HFFc6 (cell line): Measurements from ENCODE around the gene CBX8. TPM values are rescaled to one million over a fixed set of nuclear protein-coding genes. Genes with fewer than 3 reads are reported as not detected.

Source experiments
- DNase-seq: peaks from one replicate; pipeline ENCODE4 v3.0.0-alpha.2; 2018
- H3K27ac Mint-ChIP-seq: 2 replicates; pipeline ENCODE4 v1.8.0; 2020; ENCODE audit warnings: mild to moderate bottlenecking, mixed read lengths
- H3K27me3 Mint-ChIP-seq: 2 replicates; pipeline ENCODE4 v1.8.0; 2021; ENCODE audit warnings: mild to moderate bottlenecking, moderate library complexity, mixed read lengths; ENCODE audit not compliant: insufficient read depth
- H3K36me3 Mint-ChIP-seq: 2 replicates; pipeline ENCODE4 v1.8.0; 2021; ENCODE audit warnings: low read depth, mixed read lengths
- H3K4me1 Mint-ChIP-seq: 2 replicates; pipeline ENCODE4 v1.8.0; 2020; ENCODE audit warnings: low read depth, mixed read lengths
- H3K4me3 Mint-ChIP-seq: 2 replicates; pipeline ENCODE4 v1.8.0; 2020; ENCODE audit warnings: mild to moderate bottlenecking, moderate library complexity, mixed read lengths
- H3K9me3 Mint-ChIP-seq: 2 replicates; pipeline ENCODE4 v1.8.0; 2020; ENCODE audit warnings: mild to moderate bottlenecking, mixed read lengths
- CTCF ChIP-seq: fragments of 200-600 bp; sonication (generic); IDR thresholded peaks from 2 replicates; pipeline ENCODE4 v1.5.0; 2021; ENCODE audit warnings: antibody characterized with exemption, mild to moderate bottlenecking
- total RNA-seq, 6 experiments: library from RNA; stranded (reverse); fragmentation: NEBNext Ultra II Directional; extraction: Animal tissue kit (Norgen Biotek cat#: 25700); gene quantifications; 2 replicates in 1 of 6; 3 replicates in 5 of 6; pipeline ENCODE4 v1.2.3, GENCODE V29; 2021

Gene CBX8
- total RNA-seq, 6 experiments from 2014 or later: 6.0 to 10.6 (median 8.1) TPM

- Mint-ChIP-seq H3K4me1 (peaks cover 21% of the 10 kb centered on the region), H3K4me3 (peak overlapping the region; percentile 83; the same call in 1 of the 2 replicates), H3K36me3 (no peaks in the 10 kb centered on the region), H3K9me3 (no peaks in the 10 kb centered on the region), H3K27ac (no peak overlapping the region), H3K27me3 (peaks cover 20% of the 10 kb centered on the region)
- TF ChIP-seq CTCF: no peak
- no peak for DNase-seq
Measured at GRCh38 chr17:79791735-79792161, 5.1 kb downstream of the CBX8 start.

- TF ChIP-seq CTCF: no peak
- no peaks in the 10 kb centered on the region for H3K9me3 Mint-ChIP-seq
- peaks cover 20% of the 10 kb centered on the region for H3K27me3 Mint-ChIP-seq
- no peak overlapping the region for H3K4me3 Mint-ChIP-seq
- DNase-seq: no peak
- H3K36me3 Mint-ChIP-seq: no peaks in the 10 kb centered on the region
- H3K27ac Mint-ChIP-seq: no peak overlapping the region
- H3K4me1 Mint-ChIP-seq: peaks cover 17% of the 10 kb centered on the region
Measured at GRCh38 chr17:79790805-79791734, 5.8 kb downstream of the CBX8 start.

GRCh38 chr17:79789943-79790804, 6.7 kb downstream of the CBX8 start:
- no peaks in the 10 kb centered on the region for H3K9me3 Mint-ChIP-seq
- DNase-seq: no peak
- no peaks in the 10 kb centered on the region for H3K36me3 Mint-ChIP-seq
- no peak overlapping the region for H3K27ac Mint-ChIP-seq
- peak; percentile 85 for TF ChIP-seq CTCF
- peaks cover 13% of the 10 kb centered on the region for H3K4me1 Mint-ChIP-seq
- H3K4me3 Mint-ChIP-seq: no peak overlapping the region
- peaks cover 22% of the 10 kb centered on the region for H3K27me3 Mint-ChIP-seq

DNA sequence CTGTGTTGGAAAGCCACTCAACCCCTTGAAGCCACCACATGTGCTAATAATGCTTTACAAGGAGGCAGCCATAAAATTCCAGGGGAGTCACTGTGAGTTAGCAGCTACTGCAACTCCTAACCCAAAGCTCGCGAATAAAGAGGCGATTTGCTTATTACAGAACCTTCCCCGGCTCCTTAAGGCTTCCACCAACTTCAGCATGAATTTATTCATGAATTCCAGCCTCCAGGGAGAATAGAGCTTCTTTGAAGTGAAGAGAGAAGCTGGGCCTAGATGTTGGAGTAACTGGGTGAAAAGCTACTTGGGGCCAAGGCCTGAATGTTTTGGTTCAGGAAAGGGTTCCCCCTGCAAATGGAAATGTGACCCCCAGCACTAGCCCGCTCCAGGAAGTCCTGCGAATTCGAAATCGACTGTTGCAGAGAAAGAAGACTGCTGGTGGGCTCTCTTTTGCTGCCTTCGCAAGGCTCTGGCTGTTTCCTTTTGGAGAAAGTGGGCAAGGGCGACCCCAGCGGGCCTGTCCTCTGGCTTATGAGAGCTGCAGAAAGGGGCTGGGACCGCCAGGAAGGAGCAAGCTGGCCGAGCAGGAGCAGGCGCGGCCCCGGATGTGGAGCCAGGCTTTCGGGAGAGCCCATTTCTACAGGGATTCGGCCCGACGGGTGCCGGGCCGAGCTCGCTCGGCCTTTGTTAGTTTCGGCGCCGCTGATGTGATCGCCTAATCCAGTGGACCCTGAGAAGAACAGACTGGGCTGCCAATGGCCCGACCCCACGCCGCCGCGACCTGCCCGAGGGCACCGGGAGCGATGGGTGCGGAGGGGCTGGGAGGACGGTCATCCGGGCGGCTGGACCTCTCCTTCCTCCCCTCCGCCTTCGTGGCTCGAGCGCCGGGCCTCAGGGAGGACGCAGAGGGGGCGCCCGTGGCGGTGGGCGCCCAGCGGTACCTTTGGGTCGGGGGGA, 7.6 kb downstream of the CBX8 start:
- H3K27ac Mint-ChIP-seq: no peak overlapping the region
- DNase-seq: no peak
- no peaks in the 10 kb centered on the region for H3K36me3 Mint-ChIP-seq
- H3K9me3 Mint-ChIP-seq: no peaks in the 10 kb centered on the region
- no peak overlapping the region for H3K4me3 Mint-ChIP-seq
- H3K27me3 Mint-ChIP-seq: peaks cover 23% of the 10 kb centered on the region
- H3K4me1 Mint-ChIP-seq: peaks cover 13% of the 10 kb centered on the region
- no peak for TF ChIP-seq CTCF

DNA sequence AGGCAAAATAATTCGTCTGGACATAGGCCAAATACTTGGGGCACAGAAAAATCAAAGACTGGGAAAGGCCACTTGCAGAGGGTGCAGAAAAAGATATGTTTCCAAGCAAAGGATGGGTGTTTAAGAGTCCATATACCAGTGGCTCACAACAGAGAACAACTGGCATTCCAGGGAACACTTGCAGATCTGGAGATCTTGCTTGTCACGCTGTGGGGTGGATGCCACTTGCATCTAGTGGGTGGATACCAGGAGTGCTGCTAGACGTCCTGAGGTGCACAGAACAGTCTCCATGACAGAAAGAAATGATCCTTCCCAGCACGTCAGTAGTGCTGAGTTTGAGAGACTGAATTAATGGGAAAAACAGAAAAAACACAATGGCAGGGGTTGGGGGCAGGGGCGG, 8.4 kb downstream of the CBX8 start:
- Mint-ChIP-seq H3K36me3 (no peaks in the 10 kb centered on the region), H3K4me3 (no peak overlapping the region), H3K27me3 (peaks cover 23% of the 10 kb centered on the region), H3K4me1 (peaks cover 8% of the 10 kb centered on the region), H3K9me3 (no peaks in the 10 kb centered on the region), H3K27ac (no peak overlapping the region)
- TF ChIP-seq CTCF: no peak
- DNase-seq: no peak
